C4-2B (cell line): Measurements from ENCODE around the gene RPS6KA1.

Experiments used
- CTCF ChIP-seq: fragments of 450-650 bp; conservative IDR thresholded peaks from 2 replicates; pipeline ENCODE4 v1.5.1; 2017; ENCODE audit warnings: mild to moderate bottlenecking
- ZFX ChIP-seq: fragments of 450-650 bp; IDR thresholded peaks from 2 replicates; pipeline ENCODE4 v1.6.1; 2017

- TF ChIP-seq CTCF (no peak), ZFX (no peak)
Measured at GRCh38 chr1:26521669-26522030, 7.9 kb upstream of the RPS6KA1 start.
